RWPE1 (cell line): ENCODE data around the gene SPA17.
A peak's percentile ranks its signal among the peaks of the same experiment; 100 is the strongest.

ENCODE experiments used
- CTCF ChIA-PET: fragments of 350-600 bp; sonication (Branson Sonifier 250); formaldehyde crosslinking; extraction: SDS; loops from one replicate; lab custom pipeline; 2021; lab: Yijun Ruan, JAX
- POLR2A ChIA-PET: fragments of 400-600 bp; formaldehyde crosslinking; extraction: SDS; loops from one replicate; lab custom pipeline; 2020; ENCODE audit warnings: antibody characterized with exemption; ENCODE audit not compliant: low non-redundant PET; lab: Yijun Ruan, JAX
- DNase-seq: peaks from one replicate; pipeline ENCODE4 v3.0.0; 2012; ENCODE audit warnings: low spot score
- H3K27ac ChIP-seq: fragments of 450-650 bp; 2 replicates; pipeline ENCODE4 v1.5.1; 2017
- TF ChIP-seq, protein P1 (sequence below): fragments of 450-650 bp; conservative IDR thresholded peaks from 2 replicates; pipeline ENCODE4 v1.5.1; 2017; ENCODE audit warnings: low read depth, mild to moderate bottlenecking

SPA17 gene

DNA sequence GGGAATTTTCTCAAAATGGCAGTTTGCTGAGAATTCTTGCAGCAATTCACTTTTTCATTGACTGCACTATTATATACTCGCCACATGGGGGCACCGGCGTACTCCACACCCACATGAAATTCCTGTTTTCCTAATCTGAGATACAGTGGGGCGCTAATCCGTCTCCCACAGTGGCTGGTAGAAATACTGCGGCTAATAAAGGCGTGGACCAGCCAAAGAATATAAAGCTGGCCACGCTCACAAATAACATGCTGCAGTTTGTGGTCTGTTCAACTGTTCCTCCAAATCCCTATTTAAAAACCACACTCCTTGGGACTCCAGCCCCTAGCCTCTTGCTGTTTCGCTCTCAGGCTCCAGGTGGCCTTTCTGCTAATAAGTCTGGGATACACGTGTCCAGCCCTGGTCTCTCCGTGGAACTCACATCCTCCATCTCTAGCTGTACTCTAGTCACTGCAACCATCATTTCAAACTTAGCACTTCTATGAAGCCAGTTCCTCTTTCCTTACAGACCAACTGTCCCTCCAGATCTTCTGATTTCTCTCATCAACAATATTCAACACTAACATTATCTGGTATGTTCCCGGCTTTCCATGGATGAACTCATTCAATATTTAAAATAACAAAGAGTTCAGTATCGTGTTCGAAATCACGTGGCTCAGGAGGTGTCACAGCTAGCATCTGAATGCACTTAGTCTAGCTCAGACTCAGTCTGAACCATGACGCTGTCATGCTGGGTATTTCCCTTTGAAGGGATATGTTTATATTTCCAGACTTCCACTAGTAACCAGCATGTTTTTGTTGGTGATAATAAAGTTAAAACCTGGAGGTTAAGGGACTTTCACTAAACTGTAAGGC is 29.1 kb upstream of the SPA17 start:
- TF ChIP-seq, protein P1, sequence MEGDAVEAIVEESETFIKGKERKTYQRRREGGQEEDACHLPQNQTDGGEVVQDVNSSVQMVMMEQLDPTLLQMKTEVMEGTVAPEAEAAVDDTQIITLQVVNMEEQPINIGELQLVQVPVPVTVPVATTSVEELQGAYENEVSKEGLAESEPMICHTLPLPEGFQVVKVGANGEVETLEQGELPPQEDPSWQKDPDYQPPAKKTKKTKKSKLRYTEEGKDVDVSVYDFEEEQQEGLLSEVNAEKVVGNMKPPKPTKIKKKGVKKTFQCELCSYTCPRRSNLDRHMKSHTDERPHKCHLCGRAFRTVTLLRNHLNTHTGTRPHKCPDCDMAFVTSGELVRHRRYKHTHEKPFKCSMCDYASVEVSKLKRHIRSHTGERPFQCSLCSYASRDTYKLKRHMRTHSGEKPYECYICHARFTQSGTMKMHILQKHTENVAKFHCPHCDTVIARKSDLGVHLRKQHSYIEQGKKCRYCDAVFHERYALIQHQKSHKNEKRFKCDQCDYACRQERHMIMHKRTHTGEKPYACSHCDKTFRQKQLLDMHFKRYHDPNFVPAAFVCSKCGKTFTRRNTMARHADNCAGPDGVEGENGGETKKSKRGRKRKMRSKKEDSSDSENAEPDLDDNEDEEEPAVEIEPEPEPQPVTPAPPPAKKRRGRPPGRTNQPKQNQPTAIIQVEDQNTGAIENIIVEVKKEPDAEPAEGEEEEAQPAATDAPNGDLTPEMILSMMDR = peak; percentile 88
- POLR2A ChIA-PET = no interaction called here
- peak; percentile 68 for DNase-seq
- no peak overlapping the region for H3K27ac ChIP-seq
- CTCF ChIA-PET = interaction anchor here (0.6 to 1.2 kb wide), 11 partner anchors 20 to 828 kb away, joined by 3 to 7 read pairs (median 3); no protein-coding TSS in a partner anchor

DNA sequence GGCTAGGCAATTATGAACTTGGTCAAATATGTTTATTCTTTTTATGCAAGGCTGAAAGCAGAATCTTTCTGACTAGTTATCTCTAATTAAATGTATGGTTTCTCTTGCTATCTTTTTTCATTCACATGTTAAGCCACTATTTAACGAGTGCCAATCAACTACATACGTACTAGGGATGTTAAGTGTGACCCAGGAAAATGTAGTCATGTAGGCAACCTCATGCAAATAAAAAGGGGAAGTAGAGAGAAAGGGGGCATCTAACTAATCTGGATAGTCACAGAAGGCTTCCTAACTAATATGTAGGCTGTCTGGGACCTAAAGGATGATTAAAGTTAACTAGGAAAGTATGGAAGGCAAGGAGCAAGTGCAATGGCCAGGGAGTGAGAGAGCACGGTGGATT is 27.6 kb upstream of the SPA17 start:
- no peak overlapping the region for H3K27ac ChIP-seq
- ChIA-PET CTCF (interaction anchor here (0.6 kb wide), 1 partner anchor 17 kb away, joined by 3 read pairs; no protein-coding TSS in a partner anchor), POLR2A (no interaction called here)
- TF ChIP-seq, protein P1 = no peak
- DNase-seq = no peak

DNA sequence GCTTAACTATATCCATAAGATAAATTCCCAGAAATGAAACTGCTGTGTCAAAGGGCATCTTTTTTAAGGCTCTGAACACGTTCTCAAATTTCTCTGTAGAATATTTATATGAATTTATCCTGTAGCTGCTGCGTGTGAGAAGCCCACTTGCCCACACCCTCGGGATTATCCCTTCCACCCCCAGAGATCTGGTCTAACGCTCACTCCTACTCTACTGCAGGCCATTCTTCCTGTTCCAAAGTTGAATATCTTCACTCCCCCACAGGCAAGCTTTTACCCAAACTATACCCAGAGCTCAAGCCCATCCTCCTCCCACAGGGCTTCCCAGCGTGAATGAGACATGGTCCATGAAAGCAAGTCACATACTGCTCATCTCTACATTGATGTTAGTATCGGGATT is 25.1 kb upstream of the SPA17 start:
- CTCF ChIA-PET = interaction anchor here (0.5 to 0.6 kb wide), 2 partner anchors 115 to 474 kb away, joined by 3 to 5 read pairs; no protein-coding TSS in a partner anchor

DNA sequence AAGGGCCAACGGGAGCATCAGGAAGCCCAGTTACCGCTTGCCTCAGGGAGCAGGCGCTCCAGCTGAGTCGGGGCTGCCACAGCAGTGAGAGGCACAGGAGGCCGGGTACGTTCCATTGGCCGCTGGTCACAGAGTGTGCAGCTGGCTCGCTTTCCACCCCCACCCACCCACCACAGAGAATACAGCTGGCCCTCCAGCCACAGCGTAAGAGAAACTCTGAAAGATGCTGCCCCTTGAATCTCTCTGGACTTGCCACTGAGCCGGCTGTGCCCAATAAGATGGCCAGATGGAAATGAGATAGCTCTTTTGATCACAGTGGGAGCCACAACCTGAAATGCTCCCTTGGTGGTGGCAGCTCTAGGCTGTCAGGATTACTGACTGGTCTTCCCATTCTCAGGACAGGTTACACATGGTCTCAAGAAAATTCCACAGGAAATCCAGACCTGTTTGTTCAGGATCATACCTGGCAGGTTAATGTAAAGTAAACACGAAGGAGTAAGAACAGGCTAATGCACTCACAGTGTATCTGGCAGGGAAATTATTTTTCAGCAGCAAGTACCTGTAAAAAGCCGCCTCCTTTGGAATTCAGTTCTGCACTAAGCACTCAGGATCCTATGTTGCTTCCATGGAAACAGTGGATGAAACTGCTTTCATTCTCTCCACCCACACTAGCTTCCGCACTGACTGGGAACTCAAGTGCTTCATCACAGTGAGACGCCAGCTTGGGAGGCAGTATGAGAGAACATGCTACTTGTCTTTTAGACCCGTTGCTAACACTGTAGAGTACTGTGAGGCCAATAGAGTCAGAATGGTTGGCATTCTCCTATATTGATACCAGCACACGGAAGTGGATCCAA is 16.7 kb upstream of the SPA17 start:
- ChIA-PET CTCF (no interaction called here), POLR2A (no interaction called here)
- H3K27ac ChIP-seq = no peak overlapping the region
- DNase-seq = no peak
- TF ChIP-seq, protein P1 = no peak

More for the DNA sequence above, 25.1 kb upstream of the SPA17 start:
- TF ChIP-seq, protein P1 = no peak
- POLR2A ChIA-PET = interaction anchor here (0.7 kb wide), 1 partner anchor 907 kb away, joined by 3 read pairs; no protein-coding TSS in a partner anchor
- H3K27ac ChIP-seq = no peak overlapping the region
- no peak for DNase-seq

DNA sequence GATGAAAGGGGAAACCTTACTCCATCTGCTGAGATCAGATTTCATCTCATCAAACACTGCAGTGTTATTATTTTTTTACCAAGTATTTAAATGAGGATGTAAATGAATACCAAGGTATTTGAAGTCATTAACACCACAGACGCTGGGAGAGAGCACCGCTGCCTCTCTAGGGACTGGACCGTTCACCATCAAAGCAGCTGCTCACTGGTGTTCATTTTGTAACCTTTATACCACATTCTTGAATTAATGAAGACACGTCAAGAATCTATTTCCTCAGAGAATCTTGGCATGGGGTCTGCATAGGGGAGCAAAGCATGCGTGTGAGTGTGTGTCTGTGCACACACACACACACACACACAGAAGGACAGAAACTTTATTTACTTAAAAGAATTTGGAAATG is 15.8 kb upstream of the SPA17 start:
- CTCF ChIA-PET = no interaction called here
- DNase-seq = no peak
- POLR2A ChIA-PET = no interaction called here
- TF ChIP-seq, protein P1 = no peak
- H3K27ac ChIP-seq = no peak overlapping the region

DNA sequence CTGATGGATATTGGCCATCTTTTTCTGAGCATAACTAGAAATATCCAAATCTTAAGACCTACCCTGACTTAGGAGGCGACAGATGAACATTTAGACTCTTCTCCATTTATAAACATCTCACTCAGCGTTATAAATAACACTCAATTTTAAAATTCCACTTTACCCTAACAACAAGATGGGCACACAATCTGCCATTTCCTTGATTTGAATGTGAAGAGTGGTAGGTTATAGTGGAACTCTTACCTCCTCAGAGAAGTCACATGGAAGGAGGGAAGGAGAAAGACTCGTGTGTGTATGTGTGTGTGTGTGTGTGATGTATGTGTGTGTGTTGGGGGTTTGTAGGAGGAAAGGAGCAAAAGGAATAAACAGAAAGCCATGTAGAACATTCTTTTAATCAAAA is 15.2 kb upstream of the SPA17 start:
- TF ChIP-seq, protein P1 = no peak
- ChIA-PET POLR2A (no interaction called here), CTCF (no interaction called here)
- no peak for DNase-seq
- H3K27ac ChIP-seq = no peak overlapping the region
